Hepatocyte (in vitro differentiated cells): ENCODE results near the gene KBTBD8. TPM values are rescaled to one million over a fixed set of nuclear protein-coding genes. Genes with fewer than 3 reads are reported as not detected.

Experiments
- DNase-seq: peaks from one replicate; pipeline ENCODE4 v3.0.0-alpha.2; 2016; ENCODE audit warnings: low spot score
- H2AFZ ChIP-seq: fragments of 200-600 bp; sonication (generic); 2 replicates; pipeline ENCODE4 v1.6.0; 2016; ENCODE audit warnings: antibody characterized with exemption, mild to moderate bottlenecking
- H3K27ac ChIP-seq: fragments of 200-600 bp; sonication (generic); 2 replicates; pipeline ENCODE4 v1.5.1; 2016; ENCODE audit warnings: mild to moderate bottlenecking
- H3K27me3 ChIP-seq: fragments of 200-600 bp; sonication (generic); 2 replicates; pipeline ENCODE4 v1.6.1; 2016
- H3K36me3 ChIP-seq: fragments of 200-600 bp; sonication (generic); replicated peaks from 2 replicates; pipeline ENCODE4 v1.5.1; 2016; ENCODE audit warnings: low read depth; ENCODE audit not compliant: insufficient read depth
- H3K4me1 ChIP-seq: fragments of 200-600 bp; sonication (generic); 2 replicates; pipeline ENCODE4 v1.5.1; 2016; ENCODE audit warnings: mild to moderate bottlenecking, moderate library complexity; ENCODE audit not compliant: insufficient read depth
- H3K4me2 ChIP-seq: fragments of 200-600 bp; sonication (generic); 2 replicates; pipeline ENCODE4 v1.6.0; 2016
- H3K4me3 ChIP-seq: fragments of 200-600 bp; sonication (generic); 2 replicates; pipeline ENCODE4 v1.5.1; 2016; ENCODE audit warnings: mild to moderate bottlenecking
- H3K79me2 ChIP-seq: fragments of 200-600 bp; sonication (generic); 2 replicates; pipeline ENCODE4 v1.6.0; 2017; ENCODE audit warnings: mild to moderate bottlenecking
- H3K9me2 ChIP-seq: fragments of 200-600 bp; sonication (generic); replicated peaks from 2 replicates; pipeline ENCODE4 v1.6.0; 2017; ENCODE audit warnings: mild to moderate bottlenecking; ENCODE audit not compliant: insufficient read depth
- H3K9me3 ChIP-seq: fragments of 200-600 bp; sonication (generic); 2 replicates; pipeline ENCODE4 v1.5.1; 2016; ENCODE audit warnings: low read depth, mild to moderate bottlenecking
- H4K20me1 ChIP-seq: fragments of 200-600 bp; sonication (generic); 2 replicates; pipeline ENCODE4 v1.6.0; 2016; ENCODE audit warnings: mild to moderate bottlenecking; ENCODE audit not compliant: insufficient read depth, poor library complexity, severe bottlenecking
- CTCF ChIP-seq: fragments of 200-600 bp; sonication (generic); IDR thresholded peaks from 2 replicates; pipeline ENCODE4 v1.5.1; 2016; ENCODE audit warnings: antibody characterized with exemption, mild to moderate bottlenecking; ENCODE audit not compliant: poor library complexity
- EZH2 ChIP-seq: fragments of 200-600 bp; sonication (generic); IDR thresholded peaks from 2 replicates; pipeline ENCODE4 v1.6.1; 2016; ENCODE audit warnings: antibody characterized with exemption, mild to moderate bottlenecking, borderline replicate concordance
- EZH2phosphoT487 ChIP-seq: fragments of 200-600 bp; sonication (generic); IDR thresholded peaks from one replicate; pipeline ENCODE4 v1.6.1; 2018; ENCODE audit warnings: antibody characterized with exemption, mild to moderate bottlenecking, low read depth, moderate library complexity; ENCODE audit not compliant: unreplicated experiment, severe bottlenecking
- whole genome bisulfite sequencing: methylation state at CpG from one replicate; pipeline ENCODE4 v1.1.6; 2016; ENCODE audit warnings: low lambda C conversion rate; ENCODE audit errors: missing lambda C conversion rate; 5-methylcytosine and 5-hydroxymethylcytosine counted together
- polyA plus RNA-seq: library from polyadenylated mRNA; unstranded; fragments of >200 nt; fragmentation: Nextera tagmentation; extraction: Ambion mirVana; gene quantifications from 2 replicates; pipeline ENCODE4 v1.2.1, GENCODE V29; 2016
- total RNA-seq: library from RNA; depleted of rRNA; stranded (reverse); fragments of >200 nt; gene quantifications from 2 replicates; pipeline ENCODE4 v1.2.3, GENCODE V29; 2014

KBTBD8 gene
- total and polyA plus RNA-seq, 2 experiments from 2014 or later = 3.9 to 14.2 TPM

- Histone ChIP-seq H3K4me2 (no peak overlapping the region), H2AFZ (no peak overlapping the region), H3K27ac (no peak overlapping the region), H3K36me3 (no peaks in the 10 kb centered on the region), H3K27me3 (no peaks in the 10 kb centered on the region), H4K20me1 (no peaks in the 10 kb centered on the region), H3K9me3 (no peaks in the 10 kb centered on the region), H3K4me3 (no peak overlapping the region), H3K79me2 (no peaks in the 10 kb centered on the region), H3K9me2 (no peaks in the 10 kb centered on the region), H3K4me1 (no peaks in the 10 kb centered on the region)
- TF ChIP-seq EZH2 (no peak), EZH2phosphoT487 (no peak), CTCF (no peak)
- no peak for DNase-seq
- 89% methylated on average over 5 of the region's 5 CpGs for WGBS
Observed at GRCh38 chr3:66986406-66986805, 11.7 kb upstream of the KBTBD8 start.

- no peak overlapping the region for H3K4me2 ChIP-seq
- DNase-seq = no peak
- H3K79me2 ChIP-seq = no peaks in the 10 kb centered on the region
- H3K27ac ChIP-seq = no peak overlapping the region
- no peaks in the 10 kb centered on the region for H3K36me3 ChIP-seq
- H4K20me1 ChIP-seq = no peaks in the 10 kb centered on the region
- WGBS = 39% methylated on average over 6 of the region's 6 CpGs
- peaks cover 4% of the 10 kb centered on the region for H3K27me3 ChIP-seq
- H3K4me1 ChIP-seq = no peaks in the 10 kb centered on the region
- H3K4me3 ChIP-seq = no peak overlapping the region
- TF ChIP-seq EZH2phosphoT487 (no peak), CTCF (no peak), EZH2 (no peak)
- H3K9me3 ChIP-seq = no peaks in the 10 kb centered on the region
- no peak overlapping the region for H2AFZ ChIP-seq
- no peaks in the 10 kb centered on the region for H3K9me2 ChIP-seq
Observed at GRCh38 chr3:66989241-66989640, 8.9 kb upstream of the KBTBD8 start.

- Histone ChIP-seq H3K9me2 (no peaks in the 10 kb centered on the region), H4K20me1 (no peaks in the 10 kb centered on the region), H3K36me3 (no peaks in the 10 kb centered on the region), H3K27ac (no peak overlapping the region), H3K4me3 (no peak overlapping the region), H3K9me3 (no peaks in the 10 kb centered on the region), H3K79me2 (no peaks in the 10 kb centered on the region), H3K4me2 (no peak overlapping the region), H3K4me1 (no peaks in the 10 kb centered on the region), H3K27me3 (peaks cover 6% of the 10 kb centered on the region), H2AFZ (no peak overlapping the region)
- no peak for DNase-seq
- WGBS = 91% methylated on average over 7 of the region's 7 CpGs
- TF ChIP-seq CTCF = no peak
- TF ChIP-seq EZH2phosphoT487 = no peak
- no peak for TF ChIP-seq EZH2
Observed at GRCh38 chr3:66989860-66990696, 8.0 kb upstream of the KBTBD8 start.
